ENCODE results near the gene PAPOLB.

DNA sequence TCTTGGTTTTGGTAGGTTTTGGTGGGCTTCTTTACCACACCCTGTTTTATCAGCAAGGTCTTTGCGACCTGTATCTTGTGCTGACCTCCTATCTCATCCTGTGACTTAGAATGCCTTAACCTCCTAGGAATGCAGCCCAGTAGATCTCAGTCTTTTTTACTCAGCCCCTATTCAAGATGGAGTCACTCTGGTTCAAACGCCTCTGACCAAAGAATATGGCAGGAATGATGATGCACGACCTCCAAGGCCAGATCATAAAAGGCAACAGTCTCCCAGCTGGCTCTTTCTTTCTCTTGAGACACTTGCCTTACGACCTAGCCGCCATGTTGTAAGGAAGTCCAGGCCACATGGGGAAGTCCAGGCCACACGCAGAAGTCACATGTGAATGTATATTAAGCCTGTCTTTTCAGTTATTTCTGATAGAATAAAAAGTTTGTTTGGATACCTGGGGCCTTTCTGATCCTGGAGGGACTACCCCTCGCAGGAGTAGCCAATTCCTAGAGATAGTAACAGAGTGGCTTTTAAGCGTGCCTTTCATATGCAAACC lies 32.2 kb upstream of the PAPOLB start:
- TF ChIP-seq POLR2A (IDR thresholded peaks at IDR 0.05; ENCODE audit: low read depth, low read length) (no peak), TAF1 (IDR thresholded peaks at IDR 0.05; ENCODE audit: borderline replicate concordance, low read depth, low read length) (no peak)

All from GM12892 (cell line).